ENCODE measurements around the gene ORAI2. TPM values are rescaled to one million over a fixed set of nuclear protein-coding genes. Genes with fewer than 3 reads are reported as not detected.

Gene ORAI2
- polyA plus RNA-seq, 2 of the 4 experiments (the other 2 are of a cell fraction): 12.8 to 22.1 TPM

DNA sequence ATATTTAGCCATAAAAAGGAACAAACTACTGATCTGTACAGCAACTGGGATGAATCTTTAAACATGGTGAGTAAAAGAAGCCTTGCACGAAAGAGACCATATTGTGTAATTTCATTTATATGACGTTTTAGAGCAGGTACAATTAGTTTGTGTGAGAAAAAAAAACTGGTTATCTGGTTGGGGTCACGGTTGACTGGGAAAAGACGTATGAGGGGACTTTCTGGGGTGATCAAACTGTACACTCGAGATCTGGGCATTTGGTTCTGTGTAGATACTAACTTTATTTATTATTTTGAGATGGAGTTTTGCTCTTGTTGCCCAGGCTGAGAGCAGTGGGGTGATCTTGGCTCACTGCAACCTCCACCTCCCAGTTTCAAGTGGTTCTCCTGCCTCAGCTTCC lies 33.0 kb upstream of the ORAI2 start:
- ChIA-PET POLR2A (no interaction called here), CTCF (interaction anchor here (1.2 to 1.9 kb wide), 2 partner anchors 9 to 32 kb away, joined by 3 to 6 read pairs; partner anchors contain the start of gene ORAI2)
- FAIRE-seq: no peak
- Histone ChIP-seq H3K4me3 (no peak overlapping the region), H3K4me1 (peaks cover 8% of the 10 kb centered on the region), H3K9me3 (no peaks in the 10 kb centered on the region), H3K27ac (no peak overlapping the region), H3K4me2 (no peak overlapping the region)
- ATAC-seq: no peak
- DNase-seq (ENCODE audit: low read depth in 1 of 2, low spot score in 1 of 2): no peak
- TF ChIP-seq RNF2 (IDR thresholded peaks at IDR 0.05; ENCODE audit: borderline replicate concordance, low read depth) (no peak), HOXB13 (CRISPR knock-in tag; IDR thresholded peaks at IDR 0.05; ENCODE audit: low read depth) (no peak)
- TF ChIP-seq, protein P1, sequence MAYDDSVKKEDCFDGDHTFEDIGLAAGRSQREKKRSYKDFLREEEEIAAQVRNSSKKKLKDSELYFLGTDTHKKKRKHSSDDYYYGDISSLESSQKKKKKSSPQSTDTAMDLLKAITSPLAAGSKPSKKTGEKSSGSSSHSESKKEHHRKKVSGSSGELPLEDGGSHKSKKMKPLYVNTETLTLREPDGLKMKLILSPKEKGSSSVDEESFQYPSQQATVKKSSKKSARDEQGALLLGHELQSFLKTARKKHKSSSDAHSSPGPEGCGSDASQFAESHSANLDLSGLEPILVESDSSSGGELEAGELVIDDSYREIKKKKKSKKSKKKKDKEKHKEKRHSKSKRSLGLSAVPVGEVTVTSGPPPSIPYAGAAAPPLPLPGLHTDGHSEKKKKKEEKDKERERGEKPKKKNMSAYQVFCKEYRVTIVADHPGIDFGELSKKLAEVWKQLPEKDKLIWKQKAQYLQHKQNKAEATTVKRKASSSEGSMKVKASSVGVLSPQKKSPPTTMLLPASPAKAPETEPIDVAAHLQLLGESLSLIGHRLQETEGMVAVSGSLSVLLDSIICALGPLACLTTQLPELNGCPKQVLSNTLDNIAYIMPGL (CRISPR knock-in tag; IDR thresholded peaks at IDR 0.05; ENCODE audit: borderline replicate concordance): no peak
- 93% methylated on average over 5 of the region's 5 CpGs for WGBS (ENCODE audit: missing lambda C conversion rate)

DNA sequence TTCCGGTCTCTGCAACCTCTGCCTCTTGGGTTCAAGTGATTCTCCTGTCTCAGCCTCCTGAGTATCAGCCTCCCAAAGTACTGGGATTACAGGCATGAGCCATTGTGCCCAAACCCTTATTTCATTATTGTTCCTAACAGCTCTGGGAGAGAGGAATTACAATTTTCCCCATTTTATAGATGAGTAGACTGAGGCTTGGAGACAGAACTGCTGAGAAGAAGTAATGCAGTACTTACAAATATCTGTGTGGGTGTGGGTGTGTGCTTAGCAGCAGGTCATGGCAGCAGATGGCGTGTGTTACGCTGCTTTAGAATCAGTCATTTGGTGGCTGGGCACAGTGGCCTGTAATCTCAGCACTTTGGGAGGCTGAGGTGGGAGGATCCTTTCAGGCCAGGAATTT lies 29.8 kb upstream of the ORAI2 start:
- Histone ChIP-seq H3K27ac (no peak overlapping the region), H3K9me3 (no peaks in the 10 kb centered on the region), H3K4me1 (no peaks in the 10 kb centered on the region), H3K4me2 (no peak overlapping the region), H3K4me3 (no peak overlapping the region)
- DNase-seq (ENCODE audit: low read depth in 1 of 2, low spot score in 1 of 2): no peak
- CTCF ChIA-PET: interaction anchor here (0.8 to 4.5 kb wide), 7 partner anchors 9 to 85 kb away, joined by 3 to 41 read pairs (median 5); partner anchors contain the start of genes ORAI2 and PRKRIP1
- no peak for ATAC-seq
- no peak for TF ChIP-seq POLR2A (IDR thresholded peaks at IDR 0.05; ENCODE audit: low read length)
- TF ChIP-seq NR3C1 (IDR thresholded peaks at IDR 0.05): no peak
- no peak for TF ChIP-seq EP300 (IDR thresholded peaks at IDR 0.05)
- no peak for TF ChIP-seq HOXB5 (CRISPR knock-in tag; IDR thresholded peaks at IDR 0.05)
- TF ChIP-seq, protein P2, sequence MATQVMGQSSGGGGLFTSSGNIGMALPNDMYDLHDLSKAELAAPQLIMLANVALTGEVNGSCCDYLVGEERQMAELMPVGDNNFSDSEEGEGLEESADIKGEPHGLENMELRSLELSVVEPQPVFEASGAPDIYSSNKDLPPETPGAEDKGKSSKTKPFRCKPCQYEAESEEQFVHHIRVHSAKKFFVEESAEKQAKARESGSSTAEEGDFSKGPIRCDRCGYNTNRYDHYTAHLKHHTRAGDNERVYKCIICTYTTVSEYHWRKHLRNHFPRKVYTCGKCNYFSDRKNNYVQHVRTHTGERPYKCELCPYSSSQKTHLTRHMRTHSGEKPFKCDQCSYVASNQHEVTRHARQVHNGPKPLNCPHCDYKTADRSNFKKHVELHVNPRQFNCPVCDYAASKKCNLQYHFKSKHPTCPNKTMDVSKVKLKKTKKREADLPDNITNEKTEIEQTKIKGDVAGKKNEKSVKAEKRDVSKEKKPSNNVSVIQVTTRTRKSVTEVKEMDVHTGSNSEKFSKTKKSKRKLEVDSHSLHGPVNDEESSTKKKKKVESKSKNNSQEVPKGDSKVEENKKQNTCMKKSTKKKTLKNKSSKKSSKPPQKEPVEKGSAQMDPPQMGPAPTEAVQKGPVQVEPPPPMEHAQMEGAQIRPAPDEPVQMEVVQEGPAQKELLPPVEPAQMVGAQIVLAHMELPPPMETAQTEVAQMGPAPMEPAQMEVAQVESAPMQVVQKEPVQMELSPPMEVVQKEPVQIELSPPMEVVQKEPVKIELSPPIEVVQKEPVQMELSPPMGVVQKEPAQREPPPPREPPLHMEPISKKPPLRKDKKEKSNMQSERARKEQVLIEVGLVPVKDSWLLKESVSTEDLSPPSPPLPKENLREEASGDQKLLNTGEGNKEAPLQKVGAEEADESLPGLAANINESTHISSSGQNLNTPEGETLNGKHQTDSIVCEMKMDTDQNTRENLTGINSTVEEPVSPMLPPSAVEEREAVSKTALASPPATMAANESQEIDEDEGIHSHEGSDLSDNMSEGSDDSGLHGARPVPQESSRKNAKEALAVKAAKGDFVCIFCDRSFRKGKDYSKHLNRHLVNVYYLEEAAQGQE (IDR thresholded peaks at IDR 0.05): no peak
- TF ChIP-seq, protein P3, sequence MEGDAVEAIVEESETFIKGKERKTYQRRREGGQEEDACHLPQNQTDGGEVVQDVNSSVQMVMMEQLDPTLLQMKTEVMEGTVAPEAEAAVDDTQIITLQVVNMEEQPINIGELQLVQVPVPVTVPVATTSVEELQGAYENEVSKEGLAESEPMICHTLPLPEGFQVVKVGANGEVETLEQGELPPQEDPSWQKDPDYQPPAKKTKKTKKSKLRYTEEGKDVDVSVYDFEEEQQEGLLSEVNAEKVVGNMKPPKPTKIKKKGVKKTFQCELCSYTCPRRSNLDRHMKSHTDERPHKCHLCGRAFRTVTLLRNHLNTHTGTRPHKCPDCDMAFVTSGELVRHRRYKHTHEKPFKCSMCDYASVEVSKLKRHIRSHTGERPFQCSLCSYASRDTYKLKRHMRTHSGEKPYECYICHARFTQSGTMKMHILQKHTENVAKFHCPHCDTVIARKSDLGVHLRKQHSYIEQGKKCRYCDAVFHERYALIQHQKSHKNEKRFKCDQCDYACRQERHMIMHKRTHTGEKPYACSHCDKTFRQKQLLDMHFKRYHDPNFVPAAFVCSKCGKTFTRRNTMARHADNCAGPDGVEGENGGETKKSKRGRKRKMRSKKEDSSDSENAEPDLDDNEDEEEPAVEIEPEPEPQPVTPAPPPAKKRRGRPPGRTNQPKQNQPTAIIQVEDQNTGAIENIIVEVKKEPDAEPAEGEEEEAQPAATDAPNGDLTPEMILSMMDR (IDR thresholded peaks at IDR 0.05): no peak
- no peak for TF ChIP-seq HOXB13 (CRISPR knock-in tag; IDR thresholded peaks at IDR 0.05; ENCODE audit: low read depth)
- TF ChIP-seq, protein P4, sequence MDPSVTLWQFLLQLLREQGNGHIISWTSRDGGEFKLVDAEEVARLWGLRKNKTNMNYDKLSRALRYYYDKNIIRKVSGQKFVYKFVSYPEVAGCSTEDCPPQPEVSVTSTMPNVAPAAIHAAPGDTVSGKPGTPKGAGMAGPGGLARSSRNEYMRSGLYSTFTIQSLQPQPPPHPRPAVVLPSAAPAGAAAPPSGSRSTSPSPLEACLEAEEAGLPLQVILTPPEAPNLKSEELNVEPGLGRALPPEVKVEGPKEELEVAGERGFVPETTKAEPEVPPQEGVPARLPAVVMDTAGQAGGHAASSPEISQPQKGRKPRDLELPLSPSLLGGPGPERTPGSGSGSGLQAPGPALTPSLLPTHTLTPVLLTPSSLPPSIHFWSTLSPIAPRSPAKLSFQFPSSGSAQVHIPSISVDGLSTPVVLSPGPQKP (IDR thresholded peaks at IDR 0.05; ENCODE audit: low read depth, low read length): no peak
- no peak for TF ChIP-seq TFCP2L1 (CRISPR knock-in tag; IDR thresholded peaks at IDR 0.05)
- TF ChIP-seq MAFK (IDR thresholded peaks at IDR 0.05; ENCODE audit: partially characterized antibody): no peak
- no peak for TF ChIP-seq EHMT2 (IDR thresholded peaks at IDR 0.05; ENCODE audit: low read depth)
- TF ChIP-seq, protein P5, sequence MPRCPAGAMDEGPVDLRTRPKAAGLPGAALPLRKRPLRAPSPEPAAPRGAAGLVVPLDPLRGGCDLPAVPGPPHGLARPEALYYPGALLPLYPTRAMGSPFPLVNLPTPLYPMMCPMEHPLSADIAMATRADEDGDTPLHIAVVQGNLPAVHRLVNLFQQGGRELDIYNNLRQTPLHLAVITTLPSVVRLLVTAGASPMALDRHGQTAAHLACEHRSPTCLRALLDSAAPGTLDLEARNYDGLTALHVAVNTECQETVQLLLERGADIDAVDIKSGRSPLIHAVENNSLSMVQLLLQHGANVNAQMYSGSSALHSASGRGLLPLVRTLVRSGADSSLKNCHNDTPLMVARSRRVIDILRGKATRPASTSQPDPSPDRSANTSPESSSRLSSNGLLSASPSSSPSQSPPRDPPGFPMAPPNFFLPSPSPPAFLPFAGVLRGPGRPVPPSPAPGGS (IDR thresholded peaks at IDR 0.05): no peak
- TF ChIP-seq SREBF2 (IDR thresholded peaks at IDR 0.05): no peak
- TF ChIP-seq CBX8 (IDR thresholded peaks at IDR 0.05): no peak
- no peak for TF ChIP-seq RARB (CRISPR knock-in tag; IDR thresholded peaks at IDR 0.05)
- no peak for TF ChIP-seq HOXA7 (CRISPR knock-in tag; IDR thresholded peaks at IDR 0.05)
- TF ChIP-seq, protein P1 (CRISPR knock-in tag; IDR thresholded peaks at IDR 0.05; ENCODE audit: borderline replicate concordance): no peak
- TF ChIP-seq, protein P6, sequence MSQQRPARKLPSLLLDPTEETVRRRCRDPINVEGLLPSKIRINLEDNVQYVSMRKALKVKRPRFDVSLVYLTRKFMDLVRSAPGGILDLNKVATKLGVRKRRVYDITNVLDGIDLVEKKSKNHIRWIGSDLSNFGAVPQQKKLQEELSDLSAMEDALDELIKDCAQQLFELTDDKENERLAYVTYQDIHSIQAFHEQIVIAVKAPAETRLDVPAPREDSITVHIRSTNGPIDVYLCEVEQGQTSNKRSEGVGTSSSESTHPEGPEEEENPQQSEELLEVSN (IDR thresholded peaks at IDR 0.05; ENCODE audit: borderline replicate concordance, low read depth): no peak
- POLR2A ChIA-PET: no interaction called here
- WGBS (ENCODE audit: missing lambda C conversion rate): 94% methylated on average over 3 of the region's 3 CpGs
- FAIRE-seq: no peak
